PFSK-1 (cell line): Measurements from ENCODE around the gene IMPG1.

Experiments used
- FOXP2 ChIP-seq: optimal IDR thresholded peaks from 2 replicates; pipeline ENCODE3; 2011; ENCODE audit warnings: borderline replicate concordance, control low read depth, inconsistent platforms; ENCODE audit not compliant: insufficient read depth; ENCODE audit errors: extremely low read length, extremely low read depth
- POLR2AphosphoS5 ChIP-seq: IDR thresholded peaks from 2 replicates; pipeline ENCODE4 v1.6.1; 2012; ENCODE audit warnings: low read depth, mild to moderate bottlenecking, control low read depth, low read length, moderate library complexity
- REST ChIP-seq, 2 experiments: IDR thresholded peaks; 2 replicates each; pipeline versions ENCODE4 v1.6.1 to v1.8.0; 2011 to 2012; ENCODE audit warnings: low read depth in 2 of 2, low read length in 2 of 2, control low read depth in 1 of 2, inconsistent platforms in 1 of 2, mild to moderate bottlenecking in 1 of 2, moderate library complexity in 1 of 2; ENCODE audit not compliant: insufficient read depth in 1 of 2
- SIN3A ChIP-seq: IDR thresholded peaks from 2 replicates; pipeline ENCODE4 v1.6.1; 2012; ENCODE audit warnings: mild to moderate bottlenecking, low read length, moderate library complexity, borderline replicate concordance; ENCODE audit not compliant: insufficient read depth
- TAF1 ChIP-seq: IDR thresholded peaks from 2 replicates; pipeline ENCODE4 v1.6.1; 2012; ENCODE audit warnings: low read length, control low read depth, borderline replicate concordance; ENCODE audit not compliant: insufficient read depth

The IMPG1 gene

DNA sequence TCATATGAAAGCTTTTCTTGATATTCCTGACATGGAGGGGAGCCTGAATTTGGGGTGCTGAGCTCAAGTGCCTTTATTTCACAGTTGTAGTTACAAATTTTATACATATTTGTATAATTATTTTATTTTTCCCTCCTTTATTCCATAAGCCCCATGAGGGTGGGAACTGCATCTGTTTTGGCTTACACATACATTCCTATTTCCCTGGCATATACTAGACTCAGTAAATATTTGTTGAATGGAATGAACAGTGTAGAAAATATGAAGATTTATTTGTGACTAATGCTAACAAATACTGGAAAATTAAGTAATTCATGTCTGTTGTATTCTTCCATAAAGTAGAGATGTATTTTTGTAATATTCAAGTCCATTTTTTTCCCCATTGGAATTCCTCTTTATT lies 196.3 kb downstream of the IMPG1 start:
- TF ChIP-seq TAF1 (no peak), SIN3A (no peak), FOXP2 (no peak), REST (IDR thresholded peaks at IDR 0.05; ENCODE audit: insufficient read depth in 1 of 2, low read depth in 2 of 2, low read length in 2 of 2) (no peak), POLR2AphosphoS5 (no peak)

GRCh38 chr6:75874224-75874623 lies 198.2 kb downstream of the IMPG1 start:
- no peak for TF ChIP-seq REST (IDR thresholded peaks at IDR 0.05; ENCODE audit: insufficient read depth in 1 of 2, low read depth in 2 of 2, low read length in 2 of 2)
- no peak for TF ChIP-seq TAF1
- no peak for TF ChIP-seq SIN3A
- TF ChIP-seq FOXP2, result no peak
- no peak for TF ChIP-seq POLR2AphosphoS5
